Fibroblast of lung (primary cell): Measurements from ENCODE around the gene MBLAC1. TPM values are rescaled to one million over a fixed set of nuclear protein-coding genes. Genes with fewer than 3 reads are reported as not detected.

Experiments used
- DNase-seq, 2 donors: peaks; one replicate each; pipeline versions ENCODE4 v3.0.0 to v3.0.0-alpha.2; 2010; ENCODE audit warnings: low read depth in 2 of 2
- H2AFZ ChIP-seq: 2 replicates; pipeline ENCODE4 v1.5.1; 2012; ENCODE audit warnings: low read length, control low read depth, inconsistent platforms
- H3K27ac ChIP-seq: 2 replicates; pipeline ENCODE4 v1.5.1; 2011; ENCODE audit warnings: low read length, control low read depth; ENCODE audit not compliant: insufficient read depth
- H3K27me3 ChIP-seq: 2 replicates; pipeline ENCODE4 v1.5.1; 2011; ENCODE audit warnings: mild to moderate bottlenecking, low read length; ENCODE audit not compliant: control insufficient read depth, insufficient read depth
- H3K36me3 ChIP-seq: 2 replicates; pipeline ENCODE4 v1.5.1; 2011; ENCODE audit warnings: low read length; ENCODE audit not compliant: control insufficient read depth, insufficient read depth
- H3K4me1 ChIP-seq: 2 replicates; pipeline ENCODE4 v1.5.1; 2011; ENCODE audit warnings: low read length; ENCODE audit not compliant: control insufficient read depth, insufficient read depth; ENCODE audit errors: extremely low read depth
- H3K4me2 ChIP-seq: 2 replicates; pipeline ENCODE4 v1.5.1; 2011; ENCODE audit warnings: low read length, control low read depth; ENCODE audit not compliant: insufficient read depth; ENCODE audit errors: extremely low read depth
- H3K4me3 ChIP-seq, 4 experiments: fragments of 200-600 bp in 1 of 4; sonication (generic) in 1 of 4; replicated peaks in 1 of 4; 2 replicates each; pipeline ENCODE4 v1.5.1; 2011 to 2016; ENCODE audit warnings: low read length in 4 of 4, low read depth in 3 of 4, mild to moderate bottlenecking in 3 of 4, control low read depth in 2 of 4, inconsistent platforms in 1 of 4, mixed read lengths in 1 of 4; ENCODE audit not compliant: insufficient read depth in 1 of 4; ENCODE audit errors: control extremely low read depth in 1 of 4
- H3K79me2 ChIP-seq: 2 replicates; pipeline ENCODE4 v1.5.1; 2012; ENCODE audit warnings: mild to moderate bottlenecking, low read length, inconsistent platforms; ENCODE audit not compliant: control insufficient read depth, insufficient read depth
- H3K9ac ChIP-seq: 2 replicates; pipeline ENCODE4 v1.5.1; 2011; ENCODE audit warnings: mild to moderate bottlenecking, low read length, control low read depth; ENCODE audit not compliant: insufficient read depth
- H3K9me3 ChIP-seq: 2 replicates; pipeline ENCODE4 v1.5.1; 2012; ENCODE audit warnings: low read depth, low read length; ENCODE audit not compliant: control insufficient read depth, insufficient read depth
- H4K20me1 ChIP-seq: 2 replicates; pipeline ENCODE4 v1.5.1; 2011; ENCODE audit warnings: low read length; ENCODE audit not compliant: control insufficient read depth, insufficient read depth; ENCODE audit errors: extremely low read depth
- EZH2 ChIP-seq: IDR thresholded peaks from 2 replicates; pipeline ENCODE4 v1.5.1; 2012; ENCODE audit warnings: low read length, control low read depth, mild to moderate bottlenecking; ENCODE audit errors: missing control alignments
- polyA plus RNA-seq, 2 donors: library from polyadenylated mRNA; depleted of rRNA in 1 of 2; stranded (reverse) in 1 of 2; unstranded in 1 of 2; fragments of >200 nt; gene quantifications; 2 replicates each; pipeline ENCODE4 v1.2.1, GENCODE V29; 2011 to 2012; ENCODE audit warnings: missing spikeins in 1 of 2
- total RNA-seq: library from RNA; depleted of rRNA; stranded (reverse); fragments of >200 nt; gene quantifications from 2 replicates; pipeline ENCODE4 v1.2.1, GENCODE V29; 2014
- TF ChIP-seq, protein P1 (sequence below), 2 donors: IDR thresholded peaks in 1 of 2; conservative IDR thresholded peaks in 1 of 2; 1 replicate in 1 of 2; 2 replicates in 1 of 2; pipeline ENCODE4 v1.5.1; 2011 to 2012; ENCODE audit warnings: low read length in 2 of 2, control low read depth in 1 of 2, inconsistent platforms in 1 of 2, low read depth in 1 of 2, mild to moderate bottlenecking in 1 of 2

The MBLAC1 gene
- total and polyA plus RNA-seq, 2 donors (not counting 1 experiment from before 2014, with no cell fraction given), result 0.75 to 2.5 TPM

DNA sequence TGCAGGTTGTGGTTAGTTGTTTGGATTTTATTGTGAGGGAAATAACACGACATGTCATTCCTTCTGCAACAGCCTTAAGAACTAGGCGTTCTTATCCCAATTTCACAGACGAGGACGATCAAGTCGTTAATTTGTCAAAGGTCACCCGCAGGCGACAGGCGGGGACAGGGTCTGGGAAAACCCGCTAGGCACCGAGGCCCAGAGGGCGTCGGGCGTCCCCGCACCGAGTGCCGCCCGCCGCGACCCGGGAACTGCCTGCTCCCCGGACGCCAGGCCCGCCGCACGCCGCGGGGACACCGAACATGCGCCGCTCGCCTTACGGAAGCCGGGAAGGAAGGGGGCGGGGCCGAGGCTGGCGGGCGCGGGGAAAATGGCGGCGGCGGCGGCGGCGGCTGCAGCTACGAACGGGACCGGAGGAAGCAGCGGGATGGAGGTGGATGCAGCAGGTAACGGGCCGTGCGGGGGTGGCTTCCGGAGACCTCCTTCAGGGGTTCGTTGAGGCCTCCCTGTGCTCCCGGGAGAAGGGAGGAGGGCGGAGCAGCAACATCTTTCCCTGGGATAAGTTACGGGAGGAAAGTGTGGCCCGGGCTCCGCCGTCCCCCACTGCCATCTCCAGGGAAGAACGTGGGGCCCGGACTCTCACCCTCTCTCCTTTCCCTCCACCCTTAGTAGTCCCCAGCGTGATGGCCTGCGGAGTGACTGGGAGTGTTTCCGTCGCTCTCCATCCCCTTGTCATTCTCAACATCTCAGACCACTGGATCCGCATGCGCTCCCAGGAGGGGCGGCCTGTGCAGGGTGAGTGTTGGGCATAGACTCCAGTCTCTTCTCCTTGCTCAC is 37.9 kb upstream of the MBLAC1 start, which contains the start of gene COPS6:
Gene COPS6 (plus strand): TSS at position 349 of the 837 bp plus-strand sequence. CDS start 22 bp downstream, at position 371.
- Histone ChIP-seq H3K27me3 (no peaks in the 10 kb centered on the region), H3K9me3 (no peaks in the 10 kb centered on the region), H3K4me2 (peak within 1 kb of the TSS; percentile 99), H3K36me3 (peaks cover 32% of the 10 kb centered on the region), H3K9ac (peak within 1 kb of the TSS; percentile 86), H3K4me3 (peak within 1 kb of the TSS; percentile 74 to 93 (median 84)), H3K79me2 (peaks cover 24% of the 10 kb centered on the region), H2AFZ (peak within 1 kb of the TSS; percentile 87), H4K20me1 (no peaks in the 10 kb centered on the region), H3K4me1 (peaks cover 28% of the 10 kb centered on the region), H3K27ac (peak within 1 kb of the TSS; percentile 91)
- peak; percentile 75 to 81 for DNase-seq
- TF ChIP-seq EZH2, result no peak
- TF ChIP-seq, protein P1, sequence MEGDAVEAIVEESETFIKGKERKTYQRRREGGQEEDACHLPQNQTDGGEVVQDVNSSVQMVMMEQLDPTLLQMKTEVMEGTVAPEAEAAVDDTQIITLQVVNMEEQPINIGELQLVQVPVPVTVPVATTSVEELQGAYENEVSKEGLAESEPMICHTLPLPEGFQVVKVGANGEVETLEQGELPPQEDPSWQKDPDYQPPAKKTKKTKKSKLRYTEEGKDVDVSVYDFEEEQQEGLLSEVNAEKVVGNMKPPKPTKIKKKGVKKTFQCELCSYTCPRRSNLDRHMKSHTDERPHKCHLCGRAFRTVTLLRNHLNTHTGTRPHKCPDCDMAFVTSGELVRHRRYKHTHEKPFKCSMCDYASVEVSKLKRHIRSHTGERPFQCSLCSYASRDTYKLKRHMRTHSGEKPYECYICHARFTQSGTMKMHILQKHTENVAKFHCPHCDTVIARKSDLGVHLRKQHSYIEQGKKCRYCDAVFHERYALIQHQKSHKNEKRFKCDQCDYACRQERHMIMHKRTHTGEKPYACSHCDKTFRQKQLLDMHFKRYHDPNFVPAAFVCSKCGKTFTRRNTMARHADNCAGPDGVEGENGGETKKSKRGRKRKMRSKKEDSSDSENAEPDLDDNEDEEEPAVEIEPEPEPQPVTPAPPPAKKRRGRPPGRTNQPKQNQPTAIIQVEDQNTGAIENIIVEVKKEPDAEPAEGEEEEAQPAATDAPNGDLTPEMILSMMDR (conservative IDR thresholded peaks at IDR 0.05 in 1 of 2, IDR thresholded peaks at IDR 0.05 in 1 of 2; ENCODE audit: low read depth in 1 of 2, low read length in 2 of 2), result no peak

DNA sequence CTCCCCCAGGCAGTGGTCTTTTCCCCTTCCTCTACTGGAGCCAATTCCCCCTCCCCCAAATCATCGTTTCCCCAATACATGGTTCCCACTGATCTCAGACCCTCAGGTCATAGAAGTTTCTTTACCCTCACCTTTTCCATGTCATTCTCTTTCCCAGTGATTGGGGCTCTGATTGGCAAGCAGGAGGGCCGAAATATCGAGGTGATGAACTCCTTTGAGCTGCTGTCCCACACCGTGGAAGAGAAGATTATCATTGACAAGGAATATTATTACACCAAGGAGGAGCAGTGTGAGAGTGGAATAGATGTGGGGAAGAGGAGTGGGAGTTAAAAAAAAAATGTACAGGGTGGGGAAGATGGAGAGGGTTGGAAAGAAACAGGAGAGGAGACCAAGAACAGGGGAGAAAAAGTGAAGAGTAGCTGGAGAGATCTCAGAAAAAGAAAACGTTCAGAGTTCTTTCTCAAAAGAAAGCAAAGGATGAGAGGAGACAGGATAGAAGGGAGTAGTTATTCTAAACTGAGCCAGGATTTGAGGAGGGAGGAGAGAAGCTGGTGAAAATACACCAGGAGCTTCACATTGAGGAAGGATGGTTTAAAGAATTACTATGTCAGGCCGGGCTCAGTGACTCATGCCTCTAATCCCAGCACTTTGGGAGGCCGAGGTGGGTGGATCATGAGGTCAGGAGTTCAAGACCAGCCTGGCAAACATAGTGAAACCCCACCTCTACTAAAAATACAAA is 37.1 kb upstream of the MBLAC1 start:
- peak in 1 of 2 donors; percentile 41 for DNase-seq
- H3K27me3 ChIP-seq, result no peaks in the 10 kb centered on the region
- H3K4me2 ChIP-seq, result peak overlapping the region; percentile 99
- peak overlapping the region; percentile 86 for H3K9ac ChIP-seq
- H3K27ac ChIP-seq, result peak overlapping the region; percentile 91
- H3K36me3 ChIP-seq, result peaks cover 37% of the 10 kb centered on the region
- H4K20me1 ChIP-seq, result no peaks in the 10 kb centered on the region
- peaks cover 27% of the 10 kb centered on the region for H3K79me2 ChIP-seq
- no peaks in the 10 kb centered on the region for H3K9me3 ChIP-seq
- TF ChIP-seq EZH2, result no peak
- TF ChIP-seq, protein P1 (conservative IDR thresholded peaks at IDR 0.05 in 1 of 2, IDR thresholded peaks at IDR 0.05 in 1 of 2; ENCODE audit: low read depth in 1 of 2, low read length in 2 of 2), result no peak
- H3K4me3 ChIP-seq, result peak overlapping the region; percentile 74 to 93 (median 84)
- no peak overlapping the region for H2AFZ ChIP-seq
- H3K4me1 ChIP-seq, result peaks cover 28% of the 10 kb centered on the region
